Loucy (cell line): ENCODE results near the gene DDA1.

ENCODE experiments used
- EZH2phosphoT487 ChIP-seq: fragments of 200-600 bp; IDR thresholded peaks from 2 replicates; pipeline ENCODE4 v1.6.1; 2018; ENCODE audit warnings: antibody characterized with exemption, mild to moderate bottlenecking, moderate library complexity, borderline replicate concordance
- TF ChIP-seq, protein P1 (sequence below): fragments of 200-600 bp; sonication (generic); conservative IDR thresholded peaks from 2 replicates; pipeline ENCODE4 v1.5.1; 2014; ENCODE audit warnings: mild to moderate bottlenecking, antibody characterized with exemption, low read length

DNA sequence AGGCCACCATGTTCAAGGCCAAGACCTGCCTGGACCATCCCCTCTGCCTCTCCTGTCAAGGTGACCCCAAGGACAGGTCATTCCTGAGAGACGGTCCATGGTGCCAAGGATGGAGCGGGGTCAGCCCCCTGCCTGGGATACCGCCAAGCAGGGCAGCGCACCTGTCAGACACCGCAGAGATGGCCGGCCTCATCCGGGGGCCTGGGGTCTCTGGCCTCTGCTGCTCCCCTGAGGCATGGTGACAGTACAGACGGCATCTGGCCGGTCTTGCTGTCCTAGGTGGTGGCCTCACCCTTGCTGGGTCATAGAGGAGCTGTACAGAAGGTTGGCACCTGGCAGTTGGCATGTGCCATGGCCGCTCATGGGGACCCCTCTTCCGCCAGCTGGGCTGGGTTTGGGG is 11.1 kb downstream of the DDA1 start:
- TF ChIP-seq, protein P1, sequence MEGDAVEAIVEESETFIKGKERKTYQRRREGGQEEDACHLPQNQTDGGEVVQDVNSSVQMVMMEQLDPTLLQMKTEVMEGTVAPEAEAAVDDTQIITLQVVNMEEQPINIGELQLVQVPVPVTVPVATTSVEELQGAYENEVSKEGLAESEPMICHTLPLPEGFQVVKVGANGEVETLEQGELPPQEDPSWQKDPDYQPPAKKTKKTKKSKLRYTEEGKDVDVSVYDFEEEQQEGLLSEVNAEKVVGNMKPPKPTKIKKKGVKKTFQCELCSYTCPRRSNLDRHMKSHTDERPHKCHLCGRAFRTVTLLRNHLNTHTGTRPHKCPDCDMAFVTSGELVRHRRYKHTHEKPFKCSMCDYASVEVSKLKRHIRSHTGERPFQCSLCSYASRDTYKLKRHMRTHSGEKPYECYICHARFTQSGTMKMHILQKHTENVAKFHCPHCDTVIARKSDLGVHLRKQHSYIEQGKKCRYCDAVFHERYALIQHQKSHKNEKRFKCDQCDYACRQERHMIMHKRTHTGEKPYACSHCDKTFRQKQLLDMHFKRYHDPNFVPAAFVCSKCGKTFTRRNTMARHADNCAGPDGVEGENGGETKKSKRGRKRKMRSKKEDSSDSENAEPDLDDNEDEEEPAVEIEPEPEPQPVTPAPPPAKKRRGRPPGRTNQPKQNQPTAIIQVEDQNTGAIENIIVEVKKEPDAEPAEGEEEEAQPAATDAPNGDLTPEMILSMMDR: no peak
- TF ChIP-seq EZH2phosphoT487: no peak
